ENCODE measurements around the gene ASAH2B. TPM values are rescaled to one million over a fixed set of nuclear protein-coding genes. Genes with fewer than 3 reads are reported as not detected.

ASAH2B gene
- total RNA-seq, 1 experiment from 2014 or later, result 8.6 TPM

- no peak for DNase-seq
- Histone ChIP-seq H3K9me3 (ENCODE audit: control insufficient read depth, low read depth, low read length) (no peaks in the 10 kb centered on the region), H2AK5ac (ENCODE audit: insufficient read length, low read length) (no peak overlapping the region), H2BK20ac (ENCODE audit: low read depth, low read length, poor library complexity, severe bottlenecking) (no peak overlapping the region), H2BK15ac (ENCODE audit: low read depth, low read length) (no peak overlapping the region), H3K23ac (ENCODE audit: insufficient read length, low read depth, low read length) (no peak overlapping the region), H4K91ac (ENCODE audit: insufficient read length, low read depth, low read length) (no peak overlapping the region), H3K9ac (ENCODE audit: extremely low read depth, insufficient read length, low read length) (no peak overlapping the region), H4K8ac (replicated peaks; ENCODE audit: insufficient read length, low read depth, low read length) (no peak overlapping the region), H3K14ac (ENCODE audit: insufficient read depth, low read length) (no peak overlapping the region), H3K4me2 (ENCODE audit: insufficient read depth, insufficient read length, low read length) (no peak overlapping the region), H2BK5ac (ENCODE audit: insufficient read length, low read length) (no peak overlapping the region), H3K27ac (ENCODE audit: insufficient read length, low read depth, low read length) (no peak overlapping the region), H3T11ph (ENCODE audit: low read length) (no peak overlapping the region), H2BK120ac (ENCODE audit: low read depth, low read length, poor library complexity, severe bottlenecking) (no peak overlapping the region), H3K18ac (ENCODE audit: insufficient read length, low read depth, low read length) (no peak overlapping the region), H3K79me1 (ENCODE audit: insufficient read depth, low read depth, low read length, poor library complexity, severe bottlenecking) (no peaks in the 10 kb centered on the region), H2BK12ac (ENCODE audit: insufficient read length, low read depth, low read length) (no peak overlapping the region), H4K5ac (ENCODE audit: insufficient read length, low read depth, low read length) (no peak overlapping the region), H3K27me3 (ENCODE audit: insufficient read depth, low read length) (no peaks in the 10 kb centered on the region), H3K4ac (ENCODE audit: low read depth, low read length) (no peak overlapping the region), H3K56ac (ENCODE audit: insufficient read length, low read depth, low read length) (no peak overlapping the region), H3K23me2 (ENCODE audit: insufficient read length, low read depth, low read length, poor library complexity, severe bottlenecking) (no peaks in the 10 kb centered on the region), H2AFZ (ENCODE audit: low read length) (no peak overlapping the region), H3K79me2 (ENCODE audit: insufficient read depth, low read length) (no peaks in the 10 kb centered on the region), H3K4me1 (ENCODE audit: insufficient read depth, low read length) (peaks cover 3% of the 10 kb centered on the region; the same call in 1 of the 2 replicates), H4K20me1 (ENCODE audit: control insufficient read depth, insufficient read depth, insufficient read length) (no peaks in the 10 kb centered on the region)
- Mint-ChIP-seq H3K9me3 (no peaks in the 10 kb centered on the region), H3K27ac (no peak overlapping the region), H3K36me3 (ENCODE audit: insufficient read depth in 1 of 3, low read depth in 3 of 3) (no peaks in the 10 kb centered on the region), H3K4me1 (peaks cover 19 to 22% of the 10 kb centered on the region in 2 experiments), H3K4me3 (no peak overlapping the region), H3K27me3 (ENCODE audit: low read depth) (no peaks in the 10 kb centered on the region)
- WGBS (ENCODE audit: extremely low coverage, insufficient read length, low lambda C conversion rate), result no CpG with 5 or more reads among the region's 1 CpG
- no peak for TF ChIP-seq CTCF (conservative IDR thresholded peaks at IDR 0.05)
Observed at GRCh38 chr10:50807851-50808776, 68.4 kb downstream of the ASAH2B start.

Other genes with a start within 250 kb of the ASAH2B start
- gene SGMS1, start 116.0 kb upstream of the ASAH2B start, total RNA-seq (2021), result 19.3 and 20.4 TPM in 2 replicates
- not detected in 2 replicates for gene A1CF, start 145.7 kb downstream of the ASAH2B start, total RNA-seq (2021)

All from H9 (cell line).